Small intestine (tissue), 7 donors: Measurements from ENCODE around the gene PRKAB2. TPM values are rescaled to one million over a fixed set of nuclear protein-coding genes. Genes with fewer than 3 reads are reported as not detected.
"Not testable (repeated sequence)": the region's sequence is repeated elsewhere in the genome, so short reads cannot be mapped to it uniquely, and the experiment has no call there.

Source experiments
- DNase-seq, 2 donors: peaks; one replicate each; pipeline versions ENCODE4 v3.0.0 to v3.0.0-alpha.2; 2013
- FAIRE-seq: peaks from 2 replicates; lab custom pipeline; 2012; peaks lifted over from hg19 to GRCh38; lab: Jason Lieb, UNC
- H3K27ac ChIP-seq, 3 donors: one replicate each; pipeline ENCODE4 v1.5.1; 2013; ENCODE audit warnings: low read length in 2 of 3, mild to moderate bottlenecking in 2 of 3, control low read depth in 1 of 3, inconsistent platforms in 1 of 3, low read depth in 1 of 3, moderate library complexity in 1 of 3
- H3K27me3 ChIP-seq, 3 donors: one replicate each; pipeline ENCODE4 v1.6.1; 2013; ENCODE audit warnings: low read length in 3 of 3, inconsistent platforms in 1 of 3; ENCODE audit not compliant: control insufficient read depth in 3 of 3, insufficient read depth in 3 of 3
- H3K36me3 ChIP-seq, 3 donors: one replicate each; pipeline ENCODE4 v1.6.1; 2013; ENCODE audit warnings: low read length in 3 of 3, inconsistent platforms in 1 of 3, low read depth in 1 of 3, mild to moderate bottlenecking in 1 of 3, moderate library complexity in 1 of 3; ENCODE audit not compliant: control insufficient read depth in 3 of 3, insufficient read depth in 2 of 3
- H3K4me1 ChIP-seq, 3 donors: one replicate each; pipeline ENCODE4 v1.6.1; 2013; ENCODE audit warnings: low read length in 2 of 3, inconsistent platforms in 1 of 3, low read depth in 1 of 3, mild to moderate bottlenecking in 1 of 3, moderate library complexity in 1 of 3; ENCODE audit not compliant: control insufficient read depth in 3 of 3, insufficient read depth in 2 of 3
- H3K4me3 ChIP-seq, 3 donors: one replicate each; pipeline ENCODE4 v1.5.1; 2013; ENCODE audit warnings: low read length in 3 of 3, control low read depth in 1 of 3, inconsistent platforms in 1 of 3, low read depth in 1 of 3, mild to moderate bottlenecking in 1 of 3, moderate library complexity in 1 of 3
- H3K9me3 ChIP-seq, 2 donors: one replicate each; pipeline ENCODE4 v1.6.1; 2013; ENCODE audit warnings: low read depth in 1 of 2, low read length in 1 of 2; ENCODE audit not compliant: control insufficient read depth in 2 of 2, insufficient read depth in 1 of 2
- WGBS, 3 donors: extraction: QIAGEN DNeasy Blood & Tissue Kit; methylation state at CpG; one replicate each; pipeline ENCODE4 v1.1.7; 2013; 5-methylcytosine and 5-hydroxymethylcytosine counted together
- polyA plus RNA-seq, 4 donors: library from polyadenylated mRNA; stranded (reverse) in 3 of 4; unstranded in 1 of 4; fragments of 200-250 nt in 3 of 4; fragments of 120-200 nt in 1 of 4; gene quantifications; one replicate each; pipeline versions ENCODE4 v1.2.1 to v1.2.3, GENCODE V29; 2013
- donor health status: healthy with polysubstance abuse.
- donor health status: control.
- donor health status: control.
- donor health status: Bipolar disorder and iron deficiency.
- donor health status: healthy.

The PRKAB2 gene
- polyA plus RNA-seq, 4 donors: 8.1 to 44.1 (median 24.9) TPM

DNA sequence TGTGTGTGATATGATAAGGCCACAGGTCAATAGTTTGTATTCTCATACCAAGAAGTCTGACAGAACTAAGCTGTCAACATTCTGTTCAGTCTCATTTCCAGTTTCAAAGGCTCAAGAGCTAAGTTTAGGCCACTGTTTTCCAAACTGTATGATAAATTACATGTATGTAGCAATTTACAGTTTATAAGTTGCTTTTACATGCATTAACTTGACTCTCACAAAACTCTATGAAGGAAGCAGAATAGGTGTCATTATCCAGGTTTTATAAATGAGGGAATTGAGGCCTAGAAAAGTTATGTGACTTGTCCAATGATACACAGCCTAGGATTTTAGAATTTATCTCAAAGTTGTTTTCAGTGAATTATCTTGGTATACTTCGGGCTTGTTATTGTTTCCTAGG lies 29.5 kb upstream of the PRKAB2 start:
- Histone ChIP-seq H3K36me3 (peaks cover 0 to 11% (median 2%) of the 10 kb centered on the region in 3 donors), H3K27me3 (no peaks in the 10 kb centered on the region), H3K4me3 (no peak overlapping the region), H3K27ac (no peak overlapping the region), H3K9me3 (no peaks in the 10 kb centered on the region), H3K4me1 (no peaks in the 10 kb centered on the region)
- no peak for DNase-seq
- WGBS, 3 donors: 95 to 100% (median 96%) methylated on average over 1 of the region's 1 CpG
- FAIRE-seq: no peak

DNA sequence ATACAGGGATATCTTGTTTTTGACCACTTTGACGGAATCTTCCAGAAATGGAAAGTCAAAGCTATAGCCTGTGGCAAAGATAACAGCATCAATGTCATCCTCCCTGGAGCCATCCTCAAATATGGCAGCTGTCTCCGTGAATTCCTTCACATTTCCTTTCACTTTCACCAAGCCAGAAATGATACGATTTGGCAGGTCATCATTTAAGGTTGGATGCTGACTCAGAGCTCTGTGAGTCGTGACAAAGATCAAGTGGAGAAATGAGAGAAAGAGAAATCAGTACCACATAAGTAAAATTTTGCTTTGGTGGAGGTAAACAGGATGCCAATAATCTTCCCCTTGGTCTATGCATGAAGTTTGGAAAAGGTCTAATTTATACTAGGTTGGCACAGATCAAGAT lies 29.0 kb upstream of the PRKAB2 start:
- FAIRE-seq (no peak), DNase-seq (no peak)
- Histone ChIP-seq H3K9me3 (no peaks in the 10 kb centered on the region), H3K4me1 (no peaks in the 10 kb centered on the region), H3K4me3 (no peak overlapping the region), H3K27me3 (no peaks in the 10 kb centered on the region), H3K36me3 (peaks cover 0 to 11% (median 2%) of the 10 kb centered on the region in 3 donors), H3K27ac (no peak overlapping the region)
- WGBS, 3 donors: 70 to 76% (median 72%) methylated on average over 4 of the region's 4 CpGs

DNA sequence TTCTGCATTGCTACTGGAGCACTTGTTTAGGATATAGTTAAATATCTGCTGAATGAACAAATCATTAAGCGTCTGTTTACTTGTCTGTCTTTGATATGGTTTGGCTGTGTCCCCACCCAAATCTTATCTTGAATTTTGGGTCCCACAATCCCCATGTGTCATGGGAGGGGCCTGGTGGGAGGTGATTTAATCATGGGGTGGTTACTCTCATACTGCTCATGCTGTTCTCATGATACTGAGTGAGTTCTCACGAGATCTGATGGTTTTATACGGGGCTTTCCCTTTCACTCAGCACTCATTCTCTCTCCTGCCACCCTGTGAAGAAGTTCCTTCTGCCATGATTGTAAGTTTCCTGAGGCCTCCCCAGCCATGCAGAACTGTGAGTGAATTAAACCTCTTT lies 25.1 kb upstream of the PRKAB2 start:
- H3K27ac ChIP-seq, DNase-seq, H3K36me3 ChIP-seq, H3K9me3 ChIP-seq, H3K4me1 ChIP-seq, FAIRE-seq, H3K4me3 ChIP-seq, H3K27me3 ChIP-seq: not testable (repeated sequence)
- WGBS, 3 donors: 52 to 80% (median 73%) methylated on average over 3 of the region's 3 CpGs

DNA sequence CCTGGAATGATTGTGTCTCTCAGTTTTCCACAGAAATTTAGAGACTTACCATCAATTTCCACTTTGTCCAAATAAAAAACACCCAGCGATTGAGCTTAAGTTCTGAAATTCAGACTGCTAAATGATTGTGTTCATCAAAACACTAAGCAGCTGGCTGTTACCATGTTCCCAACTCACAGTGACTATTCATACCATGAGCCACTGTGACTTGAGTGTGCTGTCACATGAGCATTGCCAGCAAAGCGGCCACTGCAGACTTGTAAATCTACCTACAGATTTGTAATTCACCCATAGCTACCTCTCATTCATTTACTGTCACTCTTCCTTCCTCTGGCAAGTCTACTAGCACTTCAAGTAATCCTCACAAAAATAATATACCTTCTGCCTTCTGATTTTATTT lies 17.2 kb upstream of the PRKAB2 start:
- no peak for FAIRE-seq
- H3K27ac ChIP-seq: no peak overlapping the region
- H3K27me3 ChIP-seq: no peaks in the 10 kb centered on the region
- 92 to 98% (median 98%) methylated on average over 2 of the region's 2 CpGs for WGBS, 3 donors
- peaks cover 0 to 3% (median 2%) of the 10 kb centered on the region in 3 donors for H3K36me3 ChIP-seq
- H3K4me1 ChIP-seq: no peaks in the 10 kb centered on the region
- no peaks in the 10 kb centered on the region for H3K9me3 ChIP-seq
- no peak overlapping the region for H3K4me3 ChIP-seq
- no peak for DNase-seq

DNA sequence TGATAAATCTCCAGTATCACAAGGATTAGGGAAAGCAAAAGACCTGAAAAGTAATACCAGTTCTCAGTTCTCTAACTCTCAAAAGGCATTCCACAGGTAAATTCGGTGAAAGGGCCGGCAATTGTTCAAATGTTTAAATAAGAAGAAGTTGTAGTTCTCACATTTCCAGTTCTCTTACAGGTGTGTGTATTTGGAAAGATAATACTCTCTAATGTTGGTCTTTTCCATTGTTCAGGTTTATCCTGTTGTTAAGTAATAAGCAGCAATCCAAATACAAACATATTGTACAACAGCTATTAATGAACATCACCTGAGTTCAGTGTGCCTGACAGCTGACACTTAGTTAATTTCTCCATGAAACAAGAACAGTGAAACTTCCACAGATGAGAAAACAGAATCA lies 13.2 kb upstream of the PRKAB2 start:
- Histone ChIP-seq H3K36me3 (peaks cover 0 to 3% (median 2%) of the 10 kb centered on the region in 3 donors), H3K4me3 (no peak overlapping the region), H3K27ac (no peak overlapping the region), H3K27me3 (no peaks in the 10 kb centered on the region), H3K4me1 (no peaks in the 10 kb centered on the region), H3K9me3 (no peaks in the 10 kb centered on the region)
- no peak for DNase-seq
- no peak for FAIRE-seq
- WGBS, 3 donors: 87 to 89% (median 88%) methylated on average over 2 of the region's 2 CpGs

DNA sequence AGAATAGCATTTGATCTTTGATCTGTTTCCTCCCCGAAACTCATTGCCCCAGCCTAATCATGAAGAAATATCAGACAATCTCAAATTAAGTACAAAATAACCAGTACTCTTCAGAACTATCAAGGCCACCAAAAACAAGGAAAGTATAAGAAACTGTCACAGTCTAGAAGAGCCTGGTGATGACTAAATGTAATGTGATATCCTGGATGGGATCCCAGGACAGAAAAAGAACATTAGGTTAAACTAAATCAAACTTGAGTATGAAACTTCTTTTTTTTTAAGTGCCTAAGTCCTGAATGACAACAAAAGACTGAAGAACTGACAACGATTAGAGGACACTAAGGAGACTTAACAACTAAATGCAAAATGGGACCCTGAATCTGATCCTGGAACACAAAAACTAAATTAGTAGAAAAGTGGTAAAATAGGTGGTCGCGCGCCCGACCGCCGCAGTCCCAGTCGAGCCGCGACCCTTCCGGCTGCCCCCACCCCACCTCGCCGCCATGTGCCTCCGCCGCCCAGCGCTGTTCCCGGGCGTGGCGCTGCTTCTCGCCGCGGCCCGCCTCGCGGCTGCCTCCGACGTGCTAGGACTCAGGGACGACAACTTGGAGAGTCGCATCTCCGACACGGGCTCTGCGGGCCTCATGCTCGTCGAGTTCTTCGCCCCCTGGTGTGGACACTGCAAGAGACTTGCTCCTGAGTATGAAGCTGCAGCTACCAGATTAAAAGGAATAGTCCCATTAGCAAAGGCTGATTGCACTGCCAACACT lies 5.5 kb upstream of the PRKAB2 start:
- WGBS, 3 donors: 33 to 49% (median 46%) methylated on average over 36 of the region's 36 CpGs
- FAIRE-seq: no peak
- peak; percentile 17 to 39 for DNase-seq
- H3K9me3 ChIP-seq: no peaks in the 10 kb centered on the region
- H3K36me3 ChIP-seq: no peaks in the 10 kb centered on the region
- no peak overlapping the region for H3K27ac ChIP-seq
- peak overlapping the region in 1 of 3 donors; percentile 15 for H3K4me3 ChIP-seq
- H3K27me3 ChIP-seq: no peaks in the 10 kb centered on the region
- H3K4me1 ChIP-seq: peaks cover 4 to 12% (median 4%) of the 10 kb centered on the region in 3 donors

DNA sequence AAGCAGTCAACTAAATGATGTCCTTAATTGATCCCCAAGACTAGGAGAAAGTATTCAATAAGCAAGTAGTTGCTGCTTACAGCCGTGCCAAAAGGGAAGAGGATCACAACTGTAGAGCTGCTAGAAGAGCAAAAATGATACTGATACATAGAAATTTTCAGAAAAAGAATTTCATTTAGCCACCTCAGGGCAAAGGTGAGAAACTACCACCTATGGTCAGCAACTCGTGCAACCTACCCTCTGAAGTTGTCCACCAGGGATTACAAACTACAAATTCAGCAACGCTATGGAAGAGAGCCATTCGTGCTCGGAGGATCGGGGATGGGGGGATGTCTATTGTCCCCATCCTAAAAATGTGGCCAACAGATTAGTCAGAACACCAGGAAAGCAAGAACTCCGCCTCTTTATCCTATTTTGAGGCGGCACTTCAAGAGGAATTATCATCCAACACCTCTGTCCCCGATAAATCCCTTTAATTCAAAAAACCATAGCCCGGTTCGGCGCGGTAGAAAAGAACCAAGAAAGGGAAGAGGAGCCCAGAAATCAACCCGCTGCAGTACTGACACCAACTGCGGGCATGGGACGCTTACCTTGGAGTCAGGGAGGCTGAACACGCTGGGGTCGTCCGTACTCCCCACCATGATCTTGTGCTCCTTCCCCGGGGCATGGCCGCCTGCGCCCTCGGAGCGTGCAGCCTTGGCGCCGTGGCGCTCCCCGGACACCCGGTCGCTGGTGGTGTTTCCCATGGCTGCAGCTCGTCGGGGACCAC lies 687 bp downstream of the PRKAB2 start:
- Histone ChIP-seq H3K9me3 (no peaks in the 10 kb centered on the region), H3K4me1 (peaks cover 2 to 23% (median 16%) of the 10 kb centered on the region in 3 donors), H3K36me3 (peaks cover 0 to 3% (median 0%) of the 10 kb centered on the region in 3 donors), H3K27ac (peak overlapping the region; percentile 94 to 99 (median 97)), H3K27me3 (no peaks in the 10 kb centered on the region), H3K4me3 (peak overlapping the region; percentile 95 to 97 (median 95))
- FAIRE-seq (no peak), DNase-seq (peak; percentile 27 to 31)
- 0 to 1% (median 0%) methylated on average over 32 of the region's 32 CpGs for WGBS, 3 donors

DNA sequence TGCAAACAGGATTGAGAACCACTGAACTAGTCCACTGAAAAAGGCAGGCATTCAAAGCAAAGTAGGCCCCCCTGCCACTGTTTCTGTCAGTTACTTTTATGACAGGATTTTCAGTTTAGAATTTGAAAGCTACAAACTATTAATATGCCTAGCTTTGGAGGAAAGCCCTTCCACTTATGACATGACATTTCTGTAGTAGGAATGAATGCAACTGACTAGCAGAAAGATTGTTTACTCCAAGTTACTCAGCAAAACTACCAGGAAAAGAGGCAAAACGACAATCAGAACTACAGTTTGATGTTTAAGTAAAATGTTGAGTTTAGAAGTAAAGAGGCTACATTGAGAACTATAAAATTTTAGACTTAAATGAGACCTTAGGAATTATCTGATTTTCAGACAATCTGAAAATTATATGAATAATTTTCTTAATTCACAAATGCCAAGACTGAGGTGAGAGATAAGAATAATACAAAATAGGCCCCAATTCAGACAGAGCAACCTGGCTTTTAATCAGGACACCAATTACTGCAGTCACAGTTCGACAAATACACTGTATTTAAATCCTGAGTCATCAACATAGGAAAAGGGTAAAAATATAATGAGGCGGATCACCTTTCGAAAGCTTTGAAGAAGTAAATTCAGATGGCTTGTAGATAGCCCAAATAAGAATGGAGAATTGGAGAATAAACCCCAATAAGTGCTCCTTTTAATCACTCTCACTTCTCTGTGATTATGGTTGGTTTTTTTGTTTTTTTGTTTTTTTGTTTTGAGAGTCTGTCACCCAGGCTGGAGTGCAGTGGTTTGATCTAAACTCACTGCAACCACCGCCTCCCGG lies 2.2 kb downstream of the PRKAB2 start:
- DNase-seq (peak in 1 of 2 donors; percentile 17), FAIRE-seq (no peak)
- H3K4me3 ChIP-seq: peak overlapping the region in 2 of 3 donors; percentile 95 to 97
- H3K36me3 ChIP-seq: peaks cover 0 to 5% (median 3%) of the 10 kb centered on the region in 3 donors
- H3K9me3 ChIP-seq: no peaks in the 10 kb centered on the region
- H3K27me3 ChIP-seq: no peaks in the 10 kb centered on the region
- H3K27ac ChIP-seq: peak overlapping the region in 2 of 3 donors; percentile 75 to 94
- H3K4me1 ChIP-seq: peaks cover 2 to 28% (median 16%) of the 10 kb centered on the region in 3 donors
- WGBS, 3 donors: 32 to 68% (median 48%) methylated on average over 6 of the region's 6 CpGs
